ENCODE results near the gene ANTKMT. TPM values are rescaled to one million over a fixed set of nuclear protein-coding genes. Genes with fewer than 3 reads are reported as not detected.

The ANTKMT gene
- total and polyA plus RNA-seq, 2 of the 8 experiments (the other 6 are each of a cell fraction or from before 2014, with no cell fraction given), result 26.5 to 26.6 TPM

DNA sequence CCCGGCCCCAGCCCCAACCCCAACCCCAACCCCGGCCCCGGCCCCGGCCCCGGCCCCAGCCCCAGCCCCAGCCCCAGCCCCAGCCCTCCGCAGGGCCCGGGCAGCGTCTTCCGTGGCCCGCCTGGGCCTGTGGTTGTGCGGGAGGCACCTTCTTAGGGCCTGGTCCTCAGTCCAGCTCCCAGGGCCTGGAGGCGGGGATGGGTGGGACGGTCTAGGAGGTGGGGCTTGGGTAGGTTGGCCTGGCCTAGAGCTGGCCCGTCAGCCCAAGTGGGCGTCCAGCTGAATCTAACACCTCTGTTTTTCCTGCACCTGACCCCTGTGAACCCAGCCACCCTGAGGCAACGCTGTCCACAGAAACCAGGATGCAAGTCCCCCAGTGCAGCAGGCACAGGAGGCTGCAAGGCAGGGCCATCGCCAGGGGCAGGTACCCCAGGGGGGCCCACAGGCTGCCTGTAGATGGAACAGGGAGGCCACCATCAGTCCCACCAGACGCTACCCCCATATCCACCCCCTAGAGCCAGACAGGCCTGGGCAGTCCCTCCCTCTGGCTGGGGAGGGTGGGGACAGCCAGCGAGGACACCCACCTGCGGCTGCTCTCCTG is 48.3 kb downstream of the ANTKMT start (continued):
- TF ChIP-seq TAF7 (optimal IDR thresholded peaks at IDR 0.05; ENCODE audit: borderline replicate concordance, low read depth, low read length) (no peak), CBX8 (IDR thresholded peaks at IDR 0.05; ENCODE audit: borderline replicate concordance, low read depth, low read length) (no peak), SP2 (IDR thresholded peaks at IDR 0.05; ENCODE audit: low read length) (no peak), SUZ12 (IDR thresholded peaks at IDR 0.05; ENCODE audit: low read length) (no peak), SIX5 (IDR thresholded peaks at IDR 0.05; ENCODE audit: low read depth, low read length) (no peak), SIN3A (conservative IDR thresholded peaks at IDR 0.05 in 1 of 2, IDR thresholded peaks at IDR 0.05 in 1 of 2; ENCODE audit: low read depth in 1 of 2, low read length in 2 of 2) (no peak), POLR2A (IDR thresholded peaks at IDR 0.05; ENCODE audit: control extremely low read depth in 1 of 2, low read depth in 2 of 2, low read length in 2 of 2) (no peak)
